ENCODE data around the gene CUZD1.

Gene CUZD1

GRCh38 chr10:122822973-122823690 is 22.5 kb downstream of the CUZD1 start:
- DNase-seq, result no peak

GRCh38 chr10:122821808-122822207 is 23.8 kb downstream of the CUZD1 start:
- no peak for DNase-seq

- no peak for DNase-seq
Measured at GRCh38 chr10:122815458-122815857, 30.2 kb downstream of the CUZD1 start.

GRCh38 chr10:122814493-122814892 is 31.2 kb downstream of the CUZD1 start:
- DNase-seq, result no peak

GRCh38 chr10:122812751-122813150 is 32.9 kb downstream of the CUZD1 start:
- DNase-seq, result no peak

GRCh38 chr10:122802282-122802681 is 43.4 kb downstream of the CUZD1 start:
- DNase-seq, result no peak

- DNase-seq, result no peak
Measured at GRCh38 chr10:122798704-122799231, 46.9 kb downstream of the CUZD1 start.

GRCh38 chr10:122796796-122797195 is 48.9 kb downstream of the CUZD1 start:
- DNase-seq, result no peak

- DNase-seq, result no peak
Measured at GRCh38 chr10:122795924-122796323, 49.7 kb downstream of the CUZD1 start.

GRCh38 chr10:122786269-122786668 is 59.4 kb downstream of the CUZD1 start:
- peak in 6 of 58 donors; percentile 1 to 5 (median 2) for DNase-seq

GRCh38 chr10:122782911-122783310 is 62.7 kb downstream of the CUZD1 start:
- peak in 34 of 58 donors; percentile 2 to 72 (median 32) for DNase-seq

Measured in anterior cingulate cortex (tissue), 58 donors.